Peyer's patch (tissue), 4 donors: Measurements from ENCODE around the gene DLGAP1.

Experiments
- CTCF ChIP-seq, 6 experiments: fragments of 450-650 bp in 4 of 6; fragments of 200-600 bp in 2 of 6; sonication (generic) in 1 of 6; IDR thresholded peaks; one replicate each; pipeline ENCODE4 v1.5.1; 2017 to 2019; ENCODE audit warnings: antibody characterized with exemption in 6 of 6, mild to moderate bottlenecking in 3 of 6, moderate library complexity in 1 of 6
- POLR2A ChIP-seq, 2 donors: fragments of 450-650 bp; IDR thresholded peaks; one replicate each; pipeline ENCODE4 v1.5.1; 2017; ENCODE audit warnings: antibody characterized with exemption in 2 of 2, mild to moderate bottlenecking in 2 of 2, moderate library complexity in 2 of 2

GRCh38 chr18:3861495-3861894, 593.6 kb downstream of the DLGAP1 start:
- no peak for TF ChIP-seq CTCF (IDR thresholded peaks at IDR 0.05)
- no peak for TF ChIP-seq POLR2A (IDR thresholded peaks at IDR 0.05)
